SK-N-SH treated with all-trans-retinoic acid at 6 μM for 48 hours (cell line): Measurements from ENCODE around the gene PTPN22.

ENCODE experiments used
- ATAC-seq: fragments of 200-7000 bp; cut with Tn5 transposase; 3 replicates; pipeline ENCODE4 v1.9.1; 2020; ENCODE audit warnings: mild to moderate bottlenecking, moderate library complexity
- ARNTL ChIP-seq: fragments of 450-650 bp; formaldehyde crosslinking; IDR thresholded peaks from 2 replicates; pipeline ENCODE4 v1.5.0; 2020; ENCODE audit warnings: low read depth, mild to moderate bottlenecking, moderate library complexity, borderline replicate concordance
- BACH2 ChIP-seq: fragments of 250-450 bp; sonication (Bioruptor Pico); IDR thresholded peaks from 2 replicates; pipeline ENCODE4 v1.9.0; 2021; ENCODE audit warnings: mild to moderate bottlenecking, borderline replicate concordance
- CREB5 ChIP-seq: fragments of 250-450 bp; sonication (Bioruptor Pico); IDR thresholded peaks from 2 replicates; pipeline ENCODE4 v1.5.1; 2020; ENCODE audit warnings: low read depth, mild to moderate bottlenecking, moderate library complexity
- CSDC2 ChIP-seq: fragments of 250-450 bp; sonication (Bioruptor Pico); IDR thresholded peaks from 2 replicates; pipeline ENCODE4 v1.5.0; 2020; ENCODE audit warnings: mild to moderate bottlenecking, moderate library complexity
- CSRNP3 ChIP-seq: fragments of 250-450 bp; sonication (Bioruptor Pico); IDR thresholded peaks from 2 replicates; pipeline ENCODE4 v1.5.1; 2021; ENCODE audit warnings: mild to moderate bottlenecking, moderate library complexity
- ESRRG ChIP-seq: fragments of 250-450 bp; sonication (Bioruptor Pico); IDR thresholded peaks from 2 replicates; pipeline ENCODE4 v1.6.1; 2021; ENCODE audit warnings: mild to moderate bottlenecking
- GLIS3 ChIP-seq: fragments of 250-450 bp; sonication (Bioruptor Pico); IDR thresholded peaks from 2 replicates; pipeline ENCODE4 v1.5.0; 2020; ENCODE audit warnings: mild to moderate bottlenecking, moderate library complexity
- ISL1 ChIP-seq: fragments of 250-450 bp; sonication (Bioruptor Pico); IDR thresholded peaks from 2 replicates; pipeline ENCODE4 v2.1.2; 2022; ENCODE audit warnings: mild to moderate bottlenecking, moderate library complexity
- OSR1 ChIP-seq: fragments of 250-450 bp; sonication (Bioruptor Pico); IDR thresholded peaks from 2 replicates; pipeline ENCODE4 v1.8.0; 2022; ENCODE audit warnings: moderate library complexity, mild to moderate bottlenecking, inconsistent platforms
- PATZ1 ChIP-seq: fragments of 250-450 bp; sonication (Bioruptor Pico); IDR thresholded peaks from 2 replicates; pipeline ENCODE4 v1.8.0; 2020; ENCODE audit warnings: mild to moderate bottlenecking, moderate library complexity, borderline replicate concordance
- POU6F1 ChIP-seq: fragments of 250-450 bp; sonication (Bioruptor Pico); IDR thresholded peaks from 2 replicates; pipeline ENCODE4 v1.8.0; 2021; ENCODE audit warnings: low read depth, mild to moderate bottlenecking, moderate library complexity, borderline replicate concordance
- PPARA ChIP-seq: fragments of 250-450 bp; sonication (Bioruptor Pico); IDR thresholded peaks from 2 replicates; pipeline ENCODE4 v1.5.0; 2020; ENCODE audit warnings: mild to moderate bottlenecking, borderline replicate concordance
- RARB ChIP-seq: fragments of 250-450 bp; sonication (Bioruptor Pico); IDR thresholded peaks from 2 replicates; pipeline ENCODE4 v1.8.0; 2021; ENCODE audit warnings: mild to moderate bottlenecking, moderate library complexity
- SNAI2 ChIP-seq: fragments of 250-450 bp; sonication (Bioruptor Pico); IDR thresholded peaks from 2 replicates; pipeline ENCODE4 v1.5.0; 2020; ENCODE audit warnings: mild to moderate bottlenecking, moderate library complexity
- TCF4 ChIP-seq: fragments of 250-450 bp; sonication (Bioruptor Pico); IDR thresholded peaks from 2 replicates; pipeline ENCODE4 v1.8.0; 2021; ENCODE audit warnings: mild to moderate bottlenecking, moderate library complexity, borderline replicate concordance
- TOX ChIP-seq: fragments of 250-450 bp; sonication (Bioruptor Pico); IDR thresholded peaks from 2 replicates; pipeline ENCODE4 v1.8.0; 2021; ENCODE audit warnings: mild to moderate bottlenecking, moderate library complexity, borderline replicate concordance
- TSHZ2 ChIP-seq: fragments of 250-450 bp; sonication (Bioruptor Pico); IDR thresholded peaks from 2 replicates; pipeline ENCODE4 v1.5.0; 2020; ENCODE audit warnings: mild to moderate bottlenecking, moderate library complexity
- ZFP3 ChIP-seq: fragments of 250-450 bp; sonication (Bioruptor Pico); IDR thresholded peaks from 2 replicates; pipeline ENCODE4 v1.5.0; 2020; ENCODE audit warnings: mild to moderate bottlenecking, moderate library complexity
- ZFP30 ChIP-seq: fragments of 450-650 bp; formaldehyde crosslinking; IDR thresholded peaks from 2 replicates; pipeline ENCODE4 v1.5.0; 2022; ENCODE audit warnings: mild to moderate bottlenecking, moderate library complexity
- ZNF70 ChIP-seq: fragments of 450-650 bp; formaldehyde crosslinking; IDR thresholded peaks from 2 replicates; pipeline ENCODE4 v1.5.0; 2020; ENCODE audit warnings: mild to moderate bottlenecking, moderate library complexity

The PTPN22 gene

GRCh38 chr1:113913887-113914664 is 42.6 kb upstream of the PTPN22 start:
- ATAC-seq, result no peak

GRCh38 chr1:113913312-113913668 is 41.8 kb upstream of the PTPN22 start:
- TF ChIP-seq CSDC2 (CRISPR knock-in tag) (no peak), PPARA (CRISPR knock-in tag) (no peak), PATZ1 (no peak), ZFP3 (CRISPR knock-in tag) (no peak), BACH2 (no peak), CSRNP3 (no peak)
- no peak for ATAC-seq

More at GRCh38 chr1:113913887-113914664, 42.6 kb upstream of the PTPN22 start:
- no peak for TF ChIP-seq TOX (CRISPR knock-in tag)

GRCh38 chr1:113912594-113913311 is 41.2 kb upstream of the PTPN22 start:
- no peak for TF ChIP-seq CSRNP3
- TF ChIP-seq ZFP3 (CRISPR knock-in tag), result no peak
- TF ChIP-seq ARNTL (CRISPR knock-in tag), result no peak
- no peak for TF ChIP-seq TSHZ2 (CRISPR knock-in tag)
- no peak for TF ChIP-seq ZNF70
- no peak for TF ChIP-seq POU6F1 (CRISPR knock-in tag)
- TF ChIP-seq ESRRG (CRISPR knock-in tag), result no peak
- TF ChIP-seq RARB (CRISPR knock-in tag), result no peak
- TF ChIP-seq TCF4 (CRISPR knock-in tag), result no peak
- no peak for TF ChIP-seq CSDC2 (CRISPR knock-in tag)
- no peak for TF ChIP-seq ISL1 (CRISPR knock-in tag)
- no peak for TF ChIP-seq PATZ1
- no peak for TF ChIP-seq CREB5
- TF ChIP-seq SNAI2 (CRISPR knock-in tag), result no peak
- TF ChIP-seq OSR1 (CRISPR knock-in tag), result no peak
- TF ChIP-seq GLIS3 (CRISPR knock-in tag), result no peak
- TF ChIP-seq ZFP30, result no peak
- no peak for TF ChIP-seq TOX (CRISPR knock-in tag)
- peak; percentile 91 for ATAC-seq
